K562 (cell line): ENCODE measurements around the gene AQP6. TPM values are rescaled to one million over a fixed set of nuclear protein-coding genes. Genes with fewer than 3 reads are reported as not detected.

Source experiments
- CBX1 ChIP-seq: sonication (generic); IDR thresholded peaks from 2 replicates; pipeline ENCODE4 v1.6.1; 2016; ENCODE audit warnings: antibody characterized with exemption, low read depth, mild to moderate bottlenecking
- CCAR2 ChIP-seq: fragments of 200-400 bp; formaldehyde crosslinking; IDR thresholded peaks from 2 replicates; pipeline ENCODE4 v1.6.1; 2017; ENCODE audit warnings: mild to moderate bottlenecking, low read depth, low read length
- MYBL2 ChIP-seq, 2 experiments: fragments of 450-650 bp in 1 of 2; sonication (generic) in 1 of 2; formaldehyde crosslinking in 1 of 2; IDR thresholded peaks; 2 replicates each; pipeline versions ENCODE4 v1.6.1 to v1.8.1; 2017 to 2022; ENCODE audit warnings: borderline replicate concordance in 1 of 2, inconsistent platforms in 1 of 2, low read depth in 1 of 2, mild to moderate bottlenecking in 1 of 2, missing genetic modification reagents in 1 of 2, moderate library complexity in 1 of 2
- NRF1 ChIP-seq, 2 experiments: fragments of 450-650 bp; IDR thresholded peaks in 1 of 2; conservative IDR thresholded peaks in 1 of 2; 2 replicates each; pipeline ENCODE4 v1.6.1; 2014; ENCODE audit warnings: mild to moderate bottlenecking in 2 of 2
- PHF21A ChIP-seq: fragments of 450-650 bp; IDR thresholded peaks from 2 replicates; pipeline ENCODE4 v1.6.1; 2017; ENCODE audit warnings: low read depth, borderline replicate concordance
- RBM17 ChIP-seq: fragments of 200-400 bp; formaldehyde crosslinking; IDR thresholded peaks from 2 replicates; pipeline ENCODE4 v1.6.1; 2017; ENCODE audit warnings: low read depth, mild to moderate bottlenecking, low read length, borderline replicate concordance
- SMARCC2 ChIP-seq: fragments of 450-650 bp; IDR thresholded peaks from 2 replicates; pipeline ENCODE4 v1.6.1; 2017; ENCODE audit warnings: antibody characterized with exemption, moderate library complexity, mild to moderate bottlenecking, low read depth
- polyA plus RNA-seq, 8 experiments: library from polyadenylated mRNA; depleted of rRNA in 4 of 8; stranded (reverse) in 5 of 8; unstranded in 3 of 8; fragments of >200 nt; fragmentation: Nextera tagmentation in 2 of 8; fragmentation: Illumina TruSeq in 1 of 8; extraction: Ambion mirVana in 2 of 8; extraction: Trizol in 1 of 8; gene quantifications; 2 replicates each; pipeline versions ENCODE4 v1.2.1 to v1.2.3, GENCODE V29; 2011 to 2014; ENCODE audit warnings: inconsistent platforms in 1 of 8, missing spikeins in 1 of 8
- total RNA-seq, 7 experiments: library from RNA; depleted of rRNA in 6 of 7; stranded (reverse); fragments of >200 nt in 6 of 7; fragmentation: Illumina TruSeq in 2 of 7; extraction: Trizol in 2 of 7; gene quantifications; 2 replicates each; pipeline versions ENCODE4 v1.2.1 to v1.2.3, GENCODE V29; 2011 to 2021; ENCODE audit warnings: low replicate concordance in 1 of 7
- TF ChIP-seq, protein P1 (sequence below): fragments of 450-650 bp; IDR thresholded peaks from 2 replicates; pipeline ENCODE4 v1.6.1; 2016; ENCODE audit warnings: low read depth
- TF ChIP-seq, protein P2 (sequence below): IDR thresholded peaks from 3 replicates; pipeline ENCODE4 v1.6.1; 2011; ENCODE audit warnings: borderline replicate concordance, mild to moderate bottlenecking, moderate library complexity; ENCODE audit not compliant: insufficient read length; ENCODE audit errors: extremely low read depth
- TF ChIP-seq, protein P3 (sequence below): IDR thresholded peaks from 2 replicates; pipeline ENCODE4 v1.6.1; 2014; ENCODE audit warnings: antibody characterized with exemption
- TF ChIP-seq, protein P4 (sequence below): sonication (generic); formaldehyde crosslinking; IDR thresholded peaks from 2 replicates; pipeline ENCODE4 v1.4.0; 2020; ENCODE audit warnings: mild to moderate bottlenecking, missing genetic modification reagents

The AQP6 gene
- total and polyA plus RNA-seq, 9 of the 15 experiments (the other 6 are each of a cell fraction or from before 2014, with no cell fraction given): 0.05 to 0.12 TPM; not detected in 7

DNA sequence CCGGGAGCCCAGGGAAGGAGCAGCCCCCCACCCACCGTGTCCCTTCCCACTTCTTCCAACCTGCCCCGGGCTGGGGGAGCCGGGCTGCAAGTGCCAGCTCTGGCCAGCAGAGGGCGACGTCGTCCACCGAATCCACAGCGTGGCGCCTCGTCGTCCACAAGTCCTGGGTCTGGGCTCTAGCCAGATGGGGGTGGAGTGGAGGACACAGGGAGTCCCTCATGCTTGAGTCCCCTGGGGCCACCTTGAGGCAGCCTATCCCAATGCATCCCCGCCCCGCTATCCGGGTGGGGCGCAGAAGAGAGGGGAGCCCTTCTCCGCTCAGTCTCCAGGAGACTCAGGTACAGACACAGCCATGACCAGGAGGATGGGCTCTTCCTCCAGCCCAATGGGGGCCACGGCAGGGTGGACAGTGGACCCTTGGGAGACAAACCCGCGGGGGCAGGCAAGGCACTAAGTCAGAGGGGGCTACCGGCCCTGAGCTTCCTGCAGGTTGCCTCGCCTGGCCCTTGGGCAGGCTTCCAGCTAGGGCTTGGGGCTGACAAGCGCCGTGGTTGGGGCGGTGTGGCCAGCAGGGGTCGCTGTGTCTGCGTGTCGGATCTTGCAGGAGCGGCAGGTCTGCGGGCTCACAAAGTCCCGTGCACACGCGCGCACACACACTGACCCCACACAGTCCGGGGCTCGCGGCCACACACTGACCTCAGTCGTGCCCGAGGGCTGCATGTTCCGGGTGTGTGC lies 5.5 kb upstream of the AQP6 start (continued):
- TF ChIP-seq, protein P1, sequence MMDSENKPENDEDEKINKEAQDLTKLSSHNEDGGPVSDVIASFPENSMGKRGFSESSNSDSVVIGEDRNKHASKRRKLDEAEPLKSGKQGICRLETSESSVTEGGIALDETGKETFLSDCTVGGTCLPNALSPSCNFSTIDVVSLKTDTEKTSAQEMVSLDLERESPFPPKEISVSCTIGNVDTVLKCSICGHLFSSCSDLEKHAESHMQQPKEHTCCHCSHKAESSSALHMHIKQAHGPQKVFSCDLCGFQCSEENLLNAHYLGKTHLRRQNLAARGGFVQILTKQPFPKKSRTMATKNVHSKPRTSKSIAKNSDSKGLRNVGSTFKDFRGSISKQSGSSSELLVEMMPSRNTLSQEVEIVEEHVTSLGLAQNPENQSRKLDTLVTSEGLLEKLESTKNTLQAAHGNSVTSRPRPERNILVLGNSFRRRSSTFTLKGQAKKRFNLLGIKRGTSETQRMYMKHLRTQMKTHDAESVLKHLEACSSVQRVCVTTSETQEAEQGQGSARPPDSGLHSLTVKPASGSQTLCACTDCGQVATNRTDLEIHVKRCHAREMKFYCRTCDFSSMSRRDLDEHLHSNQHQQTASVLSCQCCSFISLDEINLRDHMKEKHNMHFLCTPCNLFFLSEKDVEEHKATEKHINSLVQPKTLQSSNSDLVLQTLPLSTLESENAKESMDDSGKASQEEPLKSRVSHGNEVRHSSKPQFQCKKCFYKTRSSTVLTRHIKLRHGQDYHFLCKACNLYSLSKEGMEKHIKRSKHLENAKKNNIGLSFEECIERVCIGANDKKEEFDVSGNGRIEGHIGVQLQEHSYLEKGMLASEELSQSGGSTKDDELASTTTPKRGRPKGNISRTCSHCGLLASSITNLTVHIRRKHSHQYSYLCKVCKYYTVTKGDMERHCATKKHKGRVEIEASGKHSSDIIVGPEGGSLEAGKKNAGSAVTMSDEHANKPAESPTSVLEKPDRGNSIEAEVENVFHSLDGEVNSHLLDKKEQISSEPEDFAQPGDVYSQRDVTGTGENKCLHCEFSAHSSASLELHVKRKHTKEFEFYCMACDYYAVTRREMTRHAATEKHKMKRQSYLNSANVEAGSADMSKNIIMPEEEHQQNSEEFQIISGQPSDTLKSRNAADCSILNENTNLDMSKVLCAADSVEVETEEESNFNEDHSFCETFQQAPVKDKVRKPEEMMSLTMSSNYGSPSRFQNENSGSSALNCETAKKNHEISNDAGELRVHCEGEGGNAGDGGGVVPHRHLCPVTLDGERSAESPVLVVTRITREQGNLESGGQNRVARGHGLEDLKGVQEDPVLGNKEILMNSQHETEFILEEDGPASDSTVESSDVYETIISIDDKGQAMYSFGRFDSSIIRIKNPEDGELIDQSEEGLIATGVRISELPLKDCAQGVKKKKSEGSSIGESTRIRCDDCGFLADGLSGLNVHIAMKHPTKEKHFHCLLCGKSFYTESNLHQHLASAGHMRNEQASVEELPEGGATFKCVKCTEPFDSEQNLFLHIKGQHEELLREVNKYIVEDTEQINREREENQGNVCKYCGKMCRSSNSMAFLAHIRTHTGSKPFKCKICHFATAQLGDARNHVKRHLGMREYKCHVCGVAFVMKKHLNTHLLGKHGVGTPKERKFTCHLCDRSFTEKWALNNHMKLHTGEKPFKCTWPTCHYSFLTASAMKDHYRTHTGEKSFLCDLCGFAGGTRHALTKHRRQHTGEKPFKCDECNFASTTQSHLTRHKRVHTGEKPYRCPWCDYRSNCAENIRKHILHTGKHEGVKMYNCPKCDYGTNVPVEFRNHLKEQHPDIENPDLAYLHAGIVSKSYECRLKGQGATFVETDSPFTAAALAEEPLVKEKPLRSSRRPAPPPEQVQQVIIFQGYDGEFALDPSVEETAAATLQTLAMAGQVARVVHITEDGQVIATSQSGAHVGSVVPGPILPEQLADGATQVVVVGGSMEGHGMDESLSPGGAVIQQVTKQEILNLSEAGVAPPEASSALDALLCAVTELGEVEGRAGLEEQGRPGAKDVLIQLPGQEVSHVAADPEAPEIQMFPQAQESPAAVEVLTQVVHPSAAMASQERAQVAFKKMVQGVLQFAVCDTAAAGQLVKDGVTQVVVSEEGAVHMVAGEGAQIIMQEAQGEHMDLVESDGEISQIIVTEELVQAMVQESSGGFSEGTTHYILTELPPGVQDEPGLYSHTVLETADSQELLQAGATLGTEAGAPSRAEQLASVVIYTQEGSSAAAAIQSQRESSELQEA: no peak
- TF ChIP-seq NRF1 (conservative IDR thresholded peaks at IDR 0.05 in 1 of 2, IDR thresholded peaks at IDR 0.05 in 1 of 2): peak; percentile 55 to 64
- TF ChIP-seq, protein P2, sequence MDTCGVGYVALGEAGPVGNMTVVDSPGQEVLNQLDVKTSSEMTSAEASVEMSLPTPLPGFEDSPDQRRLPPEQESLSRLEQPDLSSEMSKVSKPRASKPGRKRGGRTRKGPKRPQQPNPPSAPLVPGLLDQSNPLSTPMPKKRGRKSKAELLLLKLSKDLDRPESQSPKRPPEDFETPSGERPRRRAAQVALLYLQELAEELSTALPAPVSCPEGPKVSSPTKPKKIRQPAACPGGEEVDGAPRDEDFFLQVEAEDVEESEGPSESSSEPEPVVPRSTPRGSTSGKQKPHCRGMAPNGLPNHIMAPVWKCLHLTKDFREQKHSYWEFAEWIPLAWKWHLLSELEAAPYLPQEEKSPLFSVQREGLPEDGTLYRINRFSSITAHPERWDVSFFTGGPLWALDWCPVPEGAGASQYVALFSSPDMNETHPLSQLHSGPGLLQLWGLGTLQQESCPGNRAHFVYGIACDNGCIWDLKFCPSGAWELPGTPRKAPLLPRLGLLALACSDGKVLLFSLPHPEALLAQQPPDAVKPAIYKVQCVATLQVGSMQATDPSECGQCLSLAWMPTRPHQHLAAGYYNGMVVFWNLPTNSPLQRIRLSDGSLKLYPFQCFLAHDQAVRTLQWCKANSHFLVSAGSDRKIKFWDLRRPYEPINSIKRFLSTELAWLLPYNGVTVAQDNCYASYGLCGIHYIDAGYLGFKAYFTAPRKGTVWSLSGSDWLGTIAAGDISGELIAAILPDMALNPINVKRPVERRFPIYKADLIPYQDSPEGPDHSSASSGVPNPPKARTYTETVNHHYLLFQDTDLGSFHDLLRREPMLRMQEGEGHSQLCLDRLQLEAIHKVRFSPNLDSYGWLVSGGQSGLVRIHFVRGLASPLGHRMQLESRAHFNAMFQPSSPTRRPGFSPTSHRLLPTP: peak; percentile 18
- TF ChIP-seq SMARCC2: 0 out of 2 replicates have a peak, but pooled peaks have one; percentile 39
- no peak for TF ChIP-seq RBM17
- TF ChIP-seq PHF21A: no peak
- TF ChIP-seq CBX1: no peak; the same call in 1 of the 2 replicates
- TF ChIP-seq, protein P3, sequence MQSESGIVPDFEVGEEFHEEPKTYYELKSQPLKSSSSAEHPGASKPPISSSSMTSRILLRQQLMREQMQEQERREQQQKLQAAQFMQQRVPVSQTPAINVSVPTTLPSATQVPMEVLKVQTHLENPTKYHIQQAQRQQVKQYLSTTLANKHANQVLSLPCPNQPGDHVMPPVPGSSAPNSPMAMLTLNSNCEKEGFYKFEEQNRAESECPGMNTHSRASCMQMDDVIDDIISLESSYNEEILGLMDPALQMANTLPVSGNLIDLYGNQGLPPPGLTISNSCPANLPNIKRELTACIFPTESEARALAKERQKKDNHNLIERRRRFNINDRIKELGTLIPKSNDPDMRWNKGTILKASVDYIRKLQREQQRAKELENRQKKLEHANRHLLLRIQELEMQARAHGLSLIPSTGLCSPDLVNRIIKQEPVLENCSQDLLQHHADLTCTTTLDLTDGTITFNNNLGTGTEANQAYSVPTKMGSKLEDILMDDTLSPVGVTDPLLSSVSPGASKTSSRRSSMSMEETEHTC: no peak; the same call in 1 of the 2 replicates
- TF ChIP-seq, protein P4, sequence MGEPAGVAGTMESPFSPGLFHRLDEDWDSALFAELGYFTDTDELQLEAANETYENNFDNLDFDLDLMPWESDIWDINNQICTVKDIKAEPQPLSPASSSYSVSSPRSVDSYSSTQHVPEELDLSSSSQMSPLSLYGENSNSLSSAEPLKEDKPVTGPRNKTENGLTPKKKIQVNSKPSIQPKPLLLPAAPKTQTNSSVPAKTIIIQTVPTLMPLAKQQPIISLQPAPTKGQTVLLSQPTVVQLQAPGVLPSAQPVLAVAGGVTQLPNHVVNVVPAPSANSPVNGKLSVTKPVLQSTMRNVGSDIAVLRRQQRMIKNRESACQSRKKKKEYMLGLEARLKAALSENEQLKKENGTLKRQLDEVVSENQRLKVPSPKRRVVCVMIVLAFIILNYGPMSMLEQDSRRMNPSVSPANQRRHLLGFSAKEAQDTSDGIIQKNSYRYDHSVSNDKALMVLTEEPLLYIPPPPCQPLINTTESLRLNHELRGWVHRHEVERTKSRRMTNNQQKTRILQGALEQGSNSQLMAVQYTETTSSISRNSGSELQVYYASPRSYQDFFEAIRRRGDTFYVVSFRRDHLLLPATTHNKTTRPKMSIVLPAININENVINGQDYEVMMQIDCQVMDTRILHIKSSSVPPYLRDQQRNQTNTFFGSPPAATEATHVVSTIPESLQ: no peak
- TF ChIP-seq MYBL2 (IDR thresholded peaks at IDR 0.05; ENCODE audit: low read depth): no peak
- TF ChIP-seq MYBL2 (CRISPR knock-in tag; IDR thresholded peaks at IDR 0.05; ENCODE audit: borderline replicate concordance): no peak
- no peak for TF ChIP-seq CCAR2
